Kidney (tissue), 14 donors: ENCODE measurements around the gene TGFB1I1. TPM values are rescaled to one million over a fixed set of nuclear protein-coding genes. Genes with fewer than 3 reads are reported as not detected.
"Not testable (repeated sequence)": the region's sequence is repeated elsewhere in the genome, so short reads cannot be mapped to it uniquely, and the experiment has no call there.

Experiments used
- DNase-seq, 5 donors: peaks; one replicate each; pipeline ENCODE4 v3.0.0-alpha.2; 2013 to 2020
- FAIRE-seq: peaks from 2 replicates; lab custom pipeline; 2012; peaks lifted over from hg19 to GRCh38; lab: Jason Lieb, UNC
- H3K27ac ChIP-seq, 2 donors: one replicate each; pipeline ENCODE4 v1.7.0; 2013; ENCODE audit warnings: low read depth in 2 of 2, low read length in 2 of 2, inconsistent platforms in 1 of 2
- H3K27me3 ChIP-seq: one replicate; pipeline ENCODE4 v1.7.1; 2013; ENCODE audit warnings: low read length, inconsistent platforms; ENCODE audit not compliant: control insufficient read depth, insufficient read depth
- H3K36me3 ChIP-seq, 3 donors: one replicate each; pipeline versions ENCODE4 v1.7.0 to v1.7.1; 2013; ENCODE audit warnings: low read length in 3 of 3, control low read depth in 1 of 3, inconsistent platforms in 1 of 3; ENCODE audit not compliant: insufficient read depth in 3 of 3, control insufficient read depth in 2 of 3
- H3K4me1 ChIP-seq, 3 donors: one replicate each; pipeline versions ENCODE4 v1.7.0 to v1.7.1; 2013; ENCODE audit warnings: low read length in 3 of 3, inconsistent platforms in 1 of 3, low read depth in 1 of 3; ENCODE audit not compliant: control insufficient read depth in 2 of 3, insufficient read depth in 2 of 3
- H3K4me3 ChIP-seq, 3 donors: one replicate each; pipeline versions ENCODE4 v1.7.0 to v1.8.1; 2013; ENCODE audit warnings: low read length in 3 of 3, control low read depth in 1 of 3, inconsistent platforms in 1 of 3
- H3K9ac ChIP-seq, 3 donors: one replicate each; pipeline versions ENCODE4 v1.7.0 to v1.7.1; 2013; ENCODE audit warnings: low read length in 3 of 3, control low read depth in 1 of 3, inconsistent platforms in 1 of 3
- H3K9me3 ChIP-seq, 3 donors: one replicate each; pipeline versions ENCODE4 v1.7.0 to v1.7.1; 2013; ENCODE audit warnings: low read length in 3 of 3, control low read depth in 1 of 3, inconsistent platforms in 1 of 3; ENCODE audit not compliant: control insufficient read depth in 2 of 3, insufficient read depth in 1 of 3
- intact Hi-C: fragments of 100-400 bp; cut with DNase I; formaldehyde crosslinking; loops from one replicate; pipeline ENCODE4 v1.11.1; 2022
- polyA plus RNA-seq: library from polyadenylated mRNA; stranded (reverse); fragments of 350-450 nt; fragmentation: Illumina TruSeq; extraction: RNeasy Lipid Tissue Mini Kit (QIAGEN cat#74804); gene quantifications from one replicate; pipeline ENCODE4 v1.2.3, GENCODE V29; 2014; ENCODE audit warnings: low read depth, low replicate concordance; ENCODE audit not compliant: insufficient read depth
- total RNA-seq: library from RNA; stranded (reverse); fragmentation: NEBNext Ultra II Directional; extraction: Animal tissue kit (Norgen Biotek cat#: 25700); gene quantifications from one replicate; pipeline ENCODE4 v1.2.1, GENCODE V29; 2021
- TF ChIP-seq, protein P1 (sequence below): IDR thresholded peaks from 3 replicates; pipeline ENCODE4 v1.5.1; 2012; ENCODE audit warnings: mild to moderate bottlenecking, moderate library complexity, borderline replicate concordance; ENCODE audit not compliant: insufficient read depth; ENCODE audit errors: extremely low read depth
- donor health status: control.
- donor health status: control.
- donor health status: control.
- donor health status: control.
- donor health status: control.
- donor health status: DM: yes; HTN: yes; CAD: no.
- donor health status: Normal renal cell carcinoma (clear cell type).

TGFB1I1 gene
- total and polyA plus RNA-seq, 2 donors from 2014 or later = 27.5 to 54.4 TPM

- no peak for DNase-seq
- Histone ChIP-seq H3K4me1 (no peaks in the 10 kb centered on the region), H3K27ac (no peak overlapping the region), H3K4me3 (no peak overlapping the region), H3K27me3 (no peaks in the 10 kb centered on the region), H3K9ac (no peak overlapping the region), H3K9me3 (no peaks in the 10 kb centered on the region), H3K36me3 (peaks cover 5 to 14% (median 13%) of the 10 kb centered on the region in 3 donors)
- TF ChIP-seq, protein P1, sequence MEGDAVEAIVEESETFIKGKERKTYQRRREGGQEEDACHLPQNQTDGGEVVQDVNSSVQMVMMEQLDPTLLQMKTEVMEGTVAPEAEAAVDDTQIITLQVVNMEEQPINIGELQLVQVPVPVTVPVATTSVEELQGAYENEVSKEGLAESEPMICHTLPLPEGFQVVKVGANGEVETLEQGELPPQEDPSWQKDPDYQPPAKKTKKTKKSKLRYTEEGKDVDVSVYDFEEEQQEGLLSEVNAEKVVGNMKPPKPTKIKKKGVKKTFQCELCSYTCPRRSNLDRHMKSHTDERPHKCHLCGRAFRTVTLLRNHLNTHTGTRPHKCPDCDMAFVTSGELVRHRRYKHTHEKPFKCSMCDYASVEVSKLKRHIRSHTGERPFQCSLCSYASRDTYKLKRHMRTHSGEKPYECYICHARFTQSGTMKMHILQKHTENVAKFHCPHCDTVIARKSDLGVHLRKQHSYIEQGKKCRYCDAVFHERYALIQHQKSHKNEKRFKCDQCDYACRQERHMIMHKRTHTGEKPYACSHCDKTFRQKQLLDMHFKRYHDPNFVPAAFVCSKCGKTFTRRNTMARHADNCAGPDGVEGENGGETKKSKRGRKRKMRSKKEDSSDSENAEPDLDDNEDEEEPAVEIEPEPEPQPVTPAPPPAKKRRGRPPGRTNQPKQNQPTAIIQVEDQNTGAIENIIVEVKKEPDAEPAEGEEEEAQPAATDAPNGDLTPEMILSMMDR = no peak
- no peak for FAIRE-seq
- intact Hi-C loops = no loop called here
Measured at GRCh38 chr16:31501226-31501965, 29.4 kb downstream of the TGFB1I1 start.

DNA sequence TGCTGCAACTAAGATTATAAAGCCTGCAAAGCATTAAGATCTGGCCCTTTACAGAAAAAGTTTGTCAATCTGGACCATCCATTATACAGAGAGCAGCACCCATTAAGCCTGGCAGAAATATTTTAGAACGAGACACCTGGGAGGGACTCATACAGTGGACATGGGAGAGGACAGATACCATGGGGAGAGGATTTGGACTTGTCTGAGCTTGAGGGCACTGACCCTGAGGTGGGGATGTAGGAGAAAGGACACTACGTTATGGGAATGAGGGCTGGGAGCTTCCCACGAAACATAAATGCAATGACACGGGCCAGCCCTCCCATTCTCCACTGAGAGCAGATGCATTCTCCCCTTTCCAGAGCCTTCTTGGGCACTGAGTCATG is 30.0 kb downstream of the TGFB1I1 start:
- peak in 1 of 5 donors; percentile 20 for DNase-seq
- Histone ChIP-seq H3K27me3 (no peaks in the 10 kb centered on the region), H3K9ac (no peak overlapping the region), H3K4me1 (peaks cover 0 to under 1% (median 0%) of the 10 kb centered on the region in 3 donors), H3K4me3 (no peak overlapping the region), H3K9me3 (no peaks in the 10 kb centered on the region), H3K36me3 (peaks cover 4 to 14% (median 13%) of the 10 kb centered on the region in 3 donors), H3K27ac (no peak overlapping the region)
- FAIRE-seq = no peak
- TF ChIP-seq, protein P1 = no peak
- intact Hi-C loops = no loop called here

GRCh38 chr16:31502981-31503380 is 31.0 kb downstream of the TGFB1I1 start:
- Histone ChIP-seq H3K4me1 (peaks cover 0 to 9% (median 6%) of the 10 kb centered on the region in 3 donors), H3K27ac (no peak overlapping the region)

GRCh38 chr16:31503555-31503954 is 31.6 kb downstream of the TGFB1I1 start:
- H3K27me3 ChIP-seq, H3K27ac ChIP-seq, H3K9ac ChIP-seq, FAIRE-seq, H3K4me3 ChIP-seq, H3K4me1 ChIP-seq, DNase-seq, intact Hi-C loops, H3K9me3 ChIP-seq: not testable (repeated sequence)
- peaks cover 0 to 13% (median 10%) of the 10 kb centered on the region in 3 donors for H3K36me3 ChIP-seq

More at GRCh38 chr16:31502981-31503380, 31.0 kb downstream of the TGFB1I1 start:
- Histone ChIP-seq H3K36me3 (peaks cover 0 to 14% (median 13%) of the 10 kb centered on the region in 3 donors), H3K9me3 (no peaks in the 10 kb centered on the region), H3K9ac (no peak overlapping the region), H3K4me3 (no peak overlapping the region), H3K27me3 (no peaks in the 10 kb centered on the region)
- TF ChIP-seq, protein P1 = no peak
- FAIRE-seq (no peak), DNase-seq (no peak)
- intact Hi-C loops = no loop called here
